Loucy (cell line): ENCODE measurements around the gene ATP6V1G1.
A peak's percentile ranks its signal among the peaks of the same experiment; 100 is the strongest.

Experiments used
- H2AFZ ChIP-seq: fragments of 200-600 bp; sonication (generic); 2 replicates; pipeline ENCODE4 v1.6.0; 2016; ENCODE audit warnings: antibody characterized with exemption, mild to moderate bottlenecking, low read length, moderate library complexity
- H3F3A ChIP-seq: fragments of 200-600 bp; 2 replicates; pipeline ENCODE4 v1.6.0; 2016; ENCODE audit warnings: antibody characterized with exemption, low read depth, mild to moderate bottlenecking
- H3K27me3 ChIP-seq: fragments of 200-600 bp; sonication (generic); 2 replicates; pipeline ENCODE4 v1.6.1; 2014; ENCODE audit warnings: low read length, mild to moderate bottlenecking; ENCODE audit not compliant: insufficient read depth, poor library complexity, severe bottlenecking
- H3K36me3 ChIP-seq: fragments of 200-600 bp; sonication (generic); 2 replicates; pipeline ENCODE4 v1.6.1; 2016; ENCODE audit warnings: low read length; ENCODE audit not compliant: insufficient read depth
- H3K4me1 ChIP-seq: fragments of 200-600 bp; sonication (generic); 2 replicates; pipeline ENCODE4 v1.5.1; 2014; ENCODE audit warnings: low read length, mild to moderate bottlenecking; ENCODE audit not compliant: insufficient read depth, poor library complexity, severe bottlenecking
- H3K4me2 ChIP-seq: fragments of 200-600 bp; sonication (generic); 2 replicates; pipeline ENCODE4 v1.6.0; 2014; ENCODE audit warnings: antibody characterized with exemption, low read length, low read depth, mild to moderate bottlenecking; ENCODE audit not compliant: poor library complexity, severe bottlenecking
- H3K4me3 ChIP-seq: fragments of 200-600 bp; sonication (generic); 2 replicates; pipeline ENCODE4 v1.5.1; 2014; ENCODE audit warnings: low read length, mild to moderate bottlenecking, mixed read lengths; ENCODE audit not compliant: poor library complexity, severe bottlenecking
- H3K79me2 ChIP-seq: fragments of 200-600 bp; sonication (generic); 2 replicates; pipeline ENCODE4 v1.6.1; 2014; ENCODE audit warnings: low read length; ENCODE audit not compliant: insufficient read depth
- H3K9ac ChIP-seq: fragments of 200-600 bp; sonication (generic); 2 replicates; pipeline ENCODE4 v1.6.0; 2014; ENCODE audit warnings: mild to moderate bottlenecking, low read depth, low read length, moderate library complexity; ENCODE audit not compliant: poor library complexity, severe bottlenecking
- H3K9me2 ChIP-seq: fragments of 200-600 bp; sonication (generic); replicated peaks from 2 replicates; pipeline ENCODE4 v1.6.1; 2016; ENCODE audit warnings: low read depth, low read length, mixed read lengths
- H3K9me3 ChIP-seq: fragments of 200-600 bp; sonication (generic); 2 replicates; pipeline ENCODE4 v1.6.1; 2014; ENCODE audit warnings: mild to moderate bottlenecking, antibody characterized with exemption, low read length, low read depth; ENCODE audit not compliant: insufficient read depth
- H4K20me1 ChIP-seq: fragments of 200-600 bp; sonication (generic); 2 replicates; pipeline ENCODE4 v1.6.0; 2014; ENCODE audit warnings: antibody characterized with exemption, low read length, mild to moderate bottlenecking; ENCODE audit not compliant: insufficient read depth, poor library complexity, severe bottlenecking
- CTCF ChIP-seq: fragments of 200-600 bp; sonication (generic); conservative IDR thresholded peaks from 2 replicates; pipeline ENCODE4 v1.5.1; 2014; ENCODE audit warnings: mild to moderate bottlenecking, antibody characterized with exemption, low read length
- EZH2phosphoT487 ChIP-seq: fragments of 200-600 bp; IDR thresholded peaks from 2 replicates; pipeline ENCODE4 v1.6.1; 2018; ENCODE audit warnings: antibody characterized with exemption, mild to moderate bottlenecking, moderate library complexity, borderline replicate concordance

The ATP6V1G1 gene

GRCh38 chr9:114587345-114588202 lies at the start of gene ATP6V1G1:
Gene ATP6V1G1 (plus strand): TSS chr9:114587769. CDS start chr9:114587839, 70 bp downstream.
- Histone ChIP-seq H4K20me1 (peaks cover 40% of the 10 kb centered on the region), H3F3A (0 out of 2 replicates have a peak, but pooled peaks cover 8% of the 10 kb centered on the region), H3K9me3 (no peaks in the 10 kb centered on the region), H3K4me3 (peak within 1 kb of the TSS; percentile 99), H3K27me3 (no peaks in the 10 kb centered on the region), H3K9me2 (no peaks in the 10 kb centered on the region), H3K36me3 (peaks cover 1% of the 10 kb centered on the region; the same call in 1 of the 2 replicates), H3K79me2 (peaks cover 49% of the 10 kb centered on the region), H3K4me2 (peak within 1 kb of the TSS; percentile 89), H2AFZ (peak within 1 kb of the TSS; percentile 95), H3K4me1 (peaks cover 34% of the 10 kb centered on the region), H3K9ac (peak within 1 kb of the TSS; percentile 98)
- TF ChIP-seq CTCF (0 out of 2 replicates have a peak, but pooled peaks have one; percentile 10), EZH2phosphoT487 (no peak)

- Histone ChIP-seq H3K36me3 (no peaks in the 10 kb centered on the region), H3K9me3 (no peaks in the 10 kb centered on the region), H3K4me2 (no peak overlapping the region), H3K4me3 (no peak overlapping the region), H2AFZ (no peak overlapping the region), H3K4me1 (no peaks in the 10 kb centered on the region), H3K79me2 (no peaks in the 10 kb centered on the region), H4K20me1 (no peaks in the 10 kb centered on the region), H3K9me2 (no peaks in the 10 kb centered on the region), H3K9ac (no peak overlapping the region), H3K27me3 (no peaks in the 10 kb centered on the region), H3F3A (no peaks in the 10 kb centered on the region)
- peak; percentile 27; the same call in 1 of the 2 replicates for TF ChIP-seq CTCF
- no peak for TF ChIP-seq EZH2phosphoT487
These were observed 49.3 kb upstream of the ATP6V1G1 start for GRCh38 chr9:114538241-114538640.

- Histone ChIP-seq H3K4me1 (no peaks in the 10 kb centered on the region), H2AFZ (no peak overlapping the region), H3K9me3 (no peaks in the 10 kb centered on the region), H3K9me2 (no peaks in the 10 kb centered on the region), H3K9ac (no peak overlapping the region), H3K4me3 (no peak overlapping the region), H3K27me3 (no peaks in the 10 kb centered on the region), H3K4me2 (no peak overlapping the region), H3K36me3 (no peaks in the 10 kb centered on the region), H4K20me1 (no peaks in the 10 kb centered on the region), H3K79me2 (no peaks in the 10 kb centered on the region), H3F3A (no peaks in the 10 kb centered on the region)
- TF ChIP-seq CTCF: no peak
- no peak for TF ChIP-seq EZH2phosphoT487
These were observed 47.7 kb upstream of the ATP6V1G1 start for GRCh38 chr9:114539701-114540380.
